ENCODE measurements around the gene SPRR2F.

The SPRR2F gene

GRCh38 chr1:153081736-153082135, 31.6 kb downstream of the SPRR2F start:
- H3K9me3 ChIP-seq (ENCODE audit: control insufficient read depth, insufficient read depth, low read depth, low read length): peaks cover 7% of the 10 kb centered on the region; the same call in 1 of the 2 replicates

GRCh38 chr1:153072806-153073726, 40.2 kb downstream of the SPRR2F start:
- H3K9me3 ChIP-seq (ENCODE audit: control insufficient read depth, insufficient read depth, low read depth, low read length): no peaks in the 10 kb centered on the region
- H3K9ac ChIP-seq (ENCODE audit: low read length): no peak overlapping the region
- no peak overlapping the region for H3K27ac ChIP-seq (ENCODE audit: low read depth, low read length)
- no peaks in the 10 kb centered on the region for H3K27me3 ChIP-seq (ENCODE audit: control insufficient read depth, insufficient read depth, low read length)
- H3K36me3 ChIP-seq (ENCODE audit: control insufficient read depth, insufficient read depth, low read length): no peaks in the 10 kb centered on the region
- no peak overlapping the region for H3K4me3 ChIP-seq (ENCODE audit: low read depth, low read length)
- no peaks in the 10 kb centered on the region for H3K4me1 ChIP-seq (ENCODE audit: control insufficient read depth, insufficient read depth, low read length)

More at GRCh38 chr1:153081736-153082135, 31.6 kb downstream of the SPRR2F start:
- no peak overlapping the region for H3K4me3 ChIP-seq (ENCODE audit: low read depth, low read length)
- H3K27me3 ChIP-seq (ENCODE audit: control insufficient read depth, insufficient read depth, low read length): no peaks in the 10 kb centered on the region
- H3K4me1 ChIP-seq (ENCODE audit: control insufficient read depth, insufficient read depth, low read length): no peaks in the 10 kb centered on the region
- no peaks in the 10 kb centered on the region for H3K36me3 ChIP-seq (ENCODE audit: control insufficient read depth, insufficient read depth, low read length)
- H3K27ac ChIP-seq (ENCODE audit: low read depth, low read length): no peak overlapping the region
- H3K9ac ChIP-seq (ENCODE audit: low read length): no peak overlapping the region

GRCh38 chr1:153071511-153071910, 41.8 kb downstream of the SPRR2F start, which contains the start of gene SPRR2B:
Gene SPRR2B (minus strand): TSS chr1:153071611. CDS start chr1:153070839, 772 bp downstream.
- Histone ChIP-seq H3K36me3 (ENCODE audit: control insufficient read depth, insufficient read depth, low read length) (no peaks in the 10 kb centered on the region), H3K4me3 (ENCODE audit: low read depth, low read length) (no peak within 1 kb of the TSS), H3K4me1 (ENCODE audit: control insufficient read depth, insufficient read depth, low read length) (no peaks in the 10 kb centered on the region), H3K9ac (ENCODE audit: low read length) (no peak within 1 kb of the TSS), H3K27ac (ENCODE audit: low read depth, low read length) (no peak within 1 kb of the TSS), H3K9me3 (ENCODE audit: control insufficient read depth, insufficient read depth, low read depth, low read length) (no peaks in the 10 kb centered on the region), H3K27me3 (ENCODE audit: control insufficient read depth, insufficient read depth, low read length) (no peaks in the 10 kb centered on the region)

- H3K4me3 ChIP-seq (ENCODE audit: low read depth, low read length): no peak overlapping the region
- no peak overlapping the region for H3K27ac ChIP-seq (ENCODE audit: low read depth, low read length)
- no peaks in the 10 kb centered on the region for H3K27me3 ChIP-seq (ENCODE audit: control insufficient read depth, insufficient read depth, low read length)
- no peak overlapping the region for H3K9ac ChIP-seq (ENCODE audit: low read length)
- no peaks in the 10 kb centered on the region for H3K9me3 ChIP-seq (ENCODE audit: control insufficient read depth, insufficient read depth, low read depth, low read length)
- no peaks in the 10 kb centered on the region for H3K36me3 ChIP-seq (ENCODE audit: control insufficient read depth, insufficient read depth, low read length)
- no peaks in the 10 kb centered on the region for H3K4me1 ChIP-seq (ENCODE audit: control insufficient read depth, insufficient read depth, low read length)
These were observed 43.1 kb downstream of the SPRR2F start for GRCh38 chr1:153070243-153070642.
